SK-N-MC (cell line): ENCODE results near the gene GUCD1.
A peak's percentile ranks its signal among the peaks of the same experiment; 100 is the strongest.

Experiments used
- DNase-seq: peaks from one replicate; pipeline ENCODE4 v3.0.0-alpha.2; 2011; ENCODE audit warnings: low read depth, low spot score
- H3K27ac ChIP-seq: fragments of 200-600 bp; sonication (generic); 2 replicates; pipeline ENCODE4 v1.5.1; 2016; ENCODE audit warnings: mixed run types
- H3K36me3 ChIP-seq: fragments of 200-600 bp; sonication (generic); 2 replicates; pipeline ENCODE4 v1.6.1; 2017; ENCODE audit warnings: antibody characterized with exemption, low read length, mixed read lengths; ENCODE audit not compliant: insufficient read depth
- H3K4me3 ChIP-seq: fragments of 200-600 bp; sonication (generic); 2 replicates; pipeline ENCODE4 v1.5.1; 2016
- H3K9ac ChIP-seq: fragments of 200-600 bp; sonication (generic); 2 replicates; pipeline ENCODE4 v1.8.0; 2017; ENCODE audit warnings: mixed run types, mixed read lengths; ENCODE audit not compliant: insufficient read length
- H3K9me3 ChIP-seq: fragments of 200-600 bp; sonication (generic); 2 replicates; pipeline ENCODE4 v1.6.1; 2017; ENCODE audit warnings: low read depth, mild to moderate bottlenecking, antibody characterized with exemption, low read length, moderate library complexity, mixed read lengths
- EZH2 ChIP-seq: fragments of 200-600 bp; sonication (generic); IDR thresholded peaks from one replicate; pipeline ENCODE4 v1.6.1; 2017; ENCODE audit warnings: antibody characterized with exemption
- FOXP2 ChIP-seq: optimal IDR thresholded peaks from 2 replicates; pipeline ENCODE3; 2011; ENCODE audit warnings: mild to moderate bottlenecking, moderate library complexity; ENCODE audit not compliant: insufficient read depth; ENCODE audit errors: extremely low read length, control extremely low read depth
- POLR2AphosphoS5 ChIP-seq: IDR thresholded peaks from 2 replicates; pipeline ENCODE4 v1.6.1; 2012; ENCODE audit warnings: mild to moderate bottlenecking, low read depth, low read length, borderline replicate concordance

Gene GUCD1

DNA sequence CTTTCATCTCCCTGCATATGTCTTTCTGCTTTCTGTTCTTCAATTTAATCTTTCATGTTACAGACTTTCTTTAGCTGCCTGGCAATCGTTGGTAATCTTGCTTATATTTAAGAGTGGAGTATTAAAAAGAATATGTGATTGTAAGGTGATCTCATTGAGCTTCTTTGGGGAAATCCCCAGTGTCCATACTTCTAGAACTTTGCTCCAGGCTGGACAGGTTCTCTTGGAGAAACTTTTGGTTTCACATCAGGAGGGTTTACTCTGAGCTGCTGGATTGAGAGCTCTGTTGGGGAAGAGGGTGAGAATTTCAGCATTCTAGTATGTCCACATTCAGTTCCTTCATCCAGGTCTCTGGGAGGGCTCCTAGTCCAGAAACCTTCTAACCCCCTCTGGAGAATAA is 21.8 kb upstream of the GUCD1 start:
- no peaks in the 10 kb centered on the region for H3K9me3 ChIP-seq
- DNase-seq: no peak
- no peak overlapping the region for H3K4me3 ChIP-seq
- H3K36me3 ChIP-seq: peaks cover 34% of the 10 kb centered on the region
- no peak for TF ChIP-seq POLR2AphosphoS5
- TF ChIP-seq EZH2: no peak
- no peak for TF ChIP-seq FOXP2
- no peak overlapping the region for H3K9ac ChIP-seq
- H3K27ac ChIP-seq: no peak overlapping the region

DNA sequence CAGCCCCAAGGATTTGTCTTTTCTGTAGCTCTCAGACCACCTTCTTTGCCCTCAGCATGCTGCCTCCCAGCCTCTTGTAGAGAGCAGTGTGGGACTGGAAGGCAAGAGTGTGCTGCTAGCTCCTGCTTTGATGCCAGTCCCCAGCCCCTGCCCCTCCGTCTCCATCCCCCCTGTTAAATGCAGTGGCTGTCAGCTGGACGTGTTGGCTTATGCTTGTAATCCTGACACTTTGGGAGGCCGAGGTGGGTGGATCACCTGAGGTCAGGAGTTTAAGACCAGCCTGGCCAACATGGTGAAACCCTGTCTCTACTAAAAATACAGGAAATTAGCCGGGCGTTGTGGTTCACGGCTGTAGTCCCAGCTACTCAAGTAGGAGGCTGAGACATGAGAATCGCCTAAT is 16.3 kb upstream of the GUCD1 start:
- no peak for DNase-seq
- H3K36me3 ChIP-seq: peaks cover 78% of the 10 kb centered on the region

DNA sequence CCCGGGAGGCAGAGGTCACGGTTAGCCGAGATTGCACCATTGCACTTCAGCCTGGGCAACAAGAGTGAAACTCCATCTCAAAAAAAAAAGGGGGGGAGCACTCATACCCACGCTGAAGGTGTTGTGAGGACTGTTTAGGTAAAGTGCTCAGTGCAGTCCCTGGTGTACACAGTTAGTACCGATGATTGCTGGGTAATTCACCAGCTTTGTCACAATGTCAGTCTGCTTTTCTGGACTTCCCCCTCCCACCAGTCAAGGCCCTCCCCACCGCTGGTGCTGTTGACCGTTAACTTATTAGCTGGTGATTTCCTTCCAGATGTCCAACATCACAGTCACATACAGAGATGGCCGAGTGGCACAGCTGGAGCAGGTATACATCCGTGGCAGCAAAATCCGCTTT is 12.7 kb upstream of the GUCD1 start:
- no peak overlapping the region for H3K9ac ChIP-seq
- no peak overlapping the region for H3K4me3 ChIP-seq
- H3K36me3 ChIP-seq: peaks cover 76% of the 10 kb centered on the region
- DNase-seq: no peak
- no peaks in the 10 kb centered on the region for H3K9me3 ChIP-seq
- TF ChIP-seq POLR2AphosphoS5: no peak
- no peak for TF ChIP-seq EZH2
- TF ChIP-seq FOXP2: no peak
- H3K27ac ChIP-seq: no peak overlapping the region

More for the DNA sequence above, 16.3 kb upstream of the GUCD1 start:
- TF ChIP-seq FOXP2 (no peak), POLR2AphosphoS5 (no peak), EZH2 (no peak)
- Histone ChIP-seq H3K4me3 (no peak overlapping the region), H3K9me3 (no peaks in the 10 kb centered on the region), H3K9ac (no peak overlapping the region), H3K27ac (no peak overlapping the region)

DNA sequence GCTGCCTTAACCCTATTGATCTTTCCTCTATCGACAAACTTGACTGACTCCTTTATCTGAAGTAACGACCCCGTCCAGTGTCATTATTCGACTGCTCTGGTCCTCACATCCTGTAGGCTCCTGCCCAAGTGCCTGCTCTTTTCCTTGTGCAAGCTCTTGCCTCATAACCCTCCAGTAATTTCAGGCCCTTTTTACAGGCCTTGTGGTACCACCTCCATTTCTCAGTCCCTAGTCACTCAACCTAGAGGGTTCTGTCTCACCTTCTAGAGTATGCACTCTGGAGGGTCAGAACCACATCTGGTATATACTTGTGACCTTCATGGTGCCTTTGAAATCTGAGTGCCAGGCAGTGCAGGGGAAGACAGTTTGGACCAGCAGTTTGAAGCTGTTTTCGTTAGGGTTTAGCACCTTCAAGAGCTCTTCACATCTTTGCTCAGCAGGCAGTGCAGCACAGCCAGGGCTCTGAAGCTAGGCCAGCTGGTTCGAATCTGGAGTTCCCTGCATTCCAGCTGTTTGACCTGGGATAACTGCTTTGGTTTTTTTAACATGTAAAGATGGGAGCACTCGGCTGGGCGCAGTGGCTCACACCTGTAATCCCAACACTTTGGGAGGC is 12.1 kb upstream of the GUCD1 start:
- peaks cover 76% of the 10 kb centered on the region for H3K36me3 ChIP-seq
- DNase-seq: no peak
- TF ChIP-seq EZH2: no peak
- TF ChIP-seq POLR2AphosphoS5: no peak
- no peak for TF ChIP-seq FOXP2

DNA sequence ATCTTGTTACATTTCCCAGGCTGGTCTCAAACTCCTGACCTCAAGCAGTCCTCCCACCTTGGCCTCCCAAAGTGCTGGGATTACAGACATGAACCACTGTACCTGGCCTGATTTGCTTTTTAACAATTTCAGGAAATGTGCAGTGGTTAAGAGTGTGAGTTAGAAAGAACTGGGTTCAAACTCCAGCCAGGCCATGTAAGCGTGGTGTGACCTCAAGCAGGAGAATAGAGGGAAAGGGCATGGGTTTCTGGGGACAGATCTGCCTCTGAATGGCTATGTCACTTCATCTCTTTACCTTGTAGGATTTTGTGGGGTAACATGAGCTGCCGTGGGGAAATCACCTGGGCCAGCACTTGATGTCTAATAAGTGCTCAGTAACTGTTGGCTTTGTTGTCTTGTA is 10.1 kb upstream of the GUCD1 start:
- Histone ChIP-seq H3K36me3 (peaks cover 71% of the 10 kb centered on the region), H3K4me3 (no peak overlapping the region), H3K9ac (no peak overlapping the region), H3K9me3 (no peaks in the 10 kb centered on the region), H3K27ac (no peak overlapping the region)
- no peak for TF ChIP-seq EZH2
- no peak for TF ChIP-seq POLR2AphosphoS5
- no peak for TF ChIP-seq FOXP2
- no peak for DNase-seq

More for the DNA sequence above, 12.1 kb upstream of the GUCD1 start:
- Histone ChIP-seq H3K27ac (no peak overlapping the region), H3K4me3 (no peak overlapping the region), H3K9ac (no peak overlapping the region), H3K9me3 (no peaks in the 10 kb centered on the region)

DNA sequence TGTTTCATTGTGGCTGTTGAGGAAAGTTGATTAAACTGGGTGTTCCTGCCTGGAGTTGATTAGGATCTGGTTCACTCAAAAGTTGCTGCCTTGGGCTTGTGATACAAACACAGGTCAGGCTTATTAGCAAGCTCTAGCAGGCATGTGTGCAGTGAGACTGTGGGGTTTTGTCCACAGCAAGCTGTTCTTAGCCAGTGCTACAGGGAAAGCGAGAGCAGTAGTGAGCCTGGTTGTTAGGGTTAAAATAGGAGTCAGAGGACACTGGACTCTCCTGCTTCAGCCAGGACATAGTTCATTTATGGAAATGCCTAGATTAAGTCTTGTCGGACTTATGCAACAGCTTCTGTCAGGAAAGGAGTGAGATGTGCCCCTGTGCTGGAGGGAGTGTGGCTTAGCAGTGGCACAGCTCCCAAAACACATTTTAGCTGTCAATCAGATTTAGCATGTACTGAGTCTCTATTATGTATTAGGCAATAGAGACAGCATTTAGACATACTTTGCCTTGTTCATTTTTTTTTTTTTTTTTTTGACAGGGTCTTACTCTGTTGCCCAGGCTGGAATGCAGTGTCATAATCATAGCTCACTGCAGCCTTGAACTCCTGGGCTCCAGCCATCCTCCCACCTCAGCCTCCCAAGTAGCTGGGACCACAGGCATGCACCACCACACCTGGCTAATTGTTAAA is 9.6 kb upstream of the GUCD1 start:
- no peak overlapping the region for H3K9ac ChIP-seq
- DNase-seq: no peak
- H3K9me3 ChIP-seq: no peaks in the 10 kb centered on the region
- no peak overlapping the region for H3K4me3 ChIP-seq
- H3K27ac ChIP-seq: no peak overlapping the region
- H3K36me3 ChIP-seq: peaks cover 69% of the 10 kb centered on the region
- TF ChIP-seq FOXP2: no peak
- TF ChIP-seq POLR2AphosphoS5: no peak
- TF ChIP-seq EZH2: no peak

DNA sequence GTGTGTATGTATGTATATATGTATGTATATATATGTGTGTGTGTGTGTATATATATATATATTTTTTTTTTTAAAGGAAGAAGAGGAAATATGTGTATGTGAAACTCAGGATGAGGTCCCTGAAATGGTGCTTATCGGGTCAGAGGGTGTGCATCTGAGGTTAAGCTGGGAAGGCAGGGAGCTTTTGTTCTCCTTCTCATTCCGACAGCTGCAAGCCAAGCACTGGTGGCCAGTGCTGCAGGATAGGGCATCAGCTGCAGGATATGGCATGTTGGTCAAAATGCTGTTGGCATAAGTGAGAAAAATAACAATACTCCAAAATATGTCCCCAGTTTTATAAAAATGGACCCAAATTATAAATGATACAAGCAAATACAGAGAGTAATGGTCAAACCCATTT is 8.3 kb upstream of the GUCD1 start:
- H3K36me3 ChIP-seq: peaks cover 74% of the 10 kb centered on the region
- no peak for DNase-seq
- TF ChIP-seq POLR2AphosphoS5 (no peak), FOXP2 (no peak), EZH2 (no peak)
- no peak overlapping the region for H3K27ac ChIP-seq
- no peaks in the 10 kb centered on the region for H3K9me3 ChIP-seq
- H3K9ac ChIP-seq: no peak overlapping the region
- H3K4me3 ChIP-seq: no peak overlapping the region

DNA sequence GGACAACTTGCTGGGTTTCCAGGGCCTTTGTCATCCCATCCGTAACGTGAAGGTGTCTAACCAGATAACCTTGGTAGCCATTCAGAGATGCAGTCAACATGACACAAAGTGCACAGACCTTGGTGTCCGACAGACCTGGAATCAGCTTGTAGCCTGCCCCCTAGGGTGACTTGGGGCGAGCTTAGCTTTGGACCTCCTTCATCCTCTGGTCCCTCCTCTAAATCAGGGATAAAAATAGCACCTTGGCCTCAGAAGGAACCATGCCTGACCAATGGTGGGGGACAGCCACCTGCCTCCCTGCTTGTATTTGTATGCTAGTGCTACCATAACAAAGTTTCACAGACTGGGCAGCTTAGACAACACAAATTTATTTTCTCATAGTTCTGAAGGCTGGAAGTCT is 4.5 kb upstream of the GUCD1 start:
- TF ChIP-seq EZH2 (no peak), FOXP2 (no peak), POLR2AphosphoS5 (no peak)
- H3K9ac ChIP-seq: no peak overlapping the region
- no peak overlapping the region for H3K4me3 ChIP-seq
- H3K27ac ChIP-seq: no peak overlapping the region
- no peak for DNase-seq
- H3K36me3 ChIP-seq: peaks cover 62% of the 10 kb centered on the region
- H3K9me3 ChIP-seq: no peaks in the 10 kb centered on the region

DNA sequence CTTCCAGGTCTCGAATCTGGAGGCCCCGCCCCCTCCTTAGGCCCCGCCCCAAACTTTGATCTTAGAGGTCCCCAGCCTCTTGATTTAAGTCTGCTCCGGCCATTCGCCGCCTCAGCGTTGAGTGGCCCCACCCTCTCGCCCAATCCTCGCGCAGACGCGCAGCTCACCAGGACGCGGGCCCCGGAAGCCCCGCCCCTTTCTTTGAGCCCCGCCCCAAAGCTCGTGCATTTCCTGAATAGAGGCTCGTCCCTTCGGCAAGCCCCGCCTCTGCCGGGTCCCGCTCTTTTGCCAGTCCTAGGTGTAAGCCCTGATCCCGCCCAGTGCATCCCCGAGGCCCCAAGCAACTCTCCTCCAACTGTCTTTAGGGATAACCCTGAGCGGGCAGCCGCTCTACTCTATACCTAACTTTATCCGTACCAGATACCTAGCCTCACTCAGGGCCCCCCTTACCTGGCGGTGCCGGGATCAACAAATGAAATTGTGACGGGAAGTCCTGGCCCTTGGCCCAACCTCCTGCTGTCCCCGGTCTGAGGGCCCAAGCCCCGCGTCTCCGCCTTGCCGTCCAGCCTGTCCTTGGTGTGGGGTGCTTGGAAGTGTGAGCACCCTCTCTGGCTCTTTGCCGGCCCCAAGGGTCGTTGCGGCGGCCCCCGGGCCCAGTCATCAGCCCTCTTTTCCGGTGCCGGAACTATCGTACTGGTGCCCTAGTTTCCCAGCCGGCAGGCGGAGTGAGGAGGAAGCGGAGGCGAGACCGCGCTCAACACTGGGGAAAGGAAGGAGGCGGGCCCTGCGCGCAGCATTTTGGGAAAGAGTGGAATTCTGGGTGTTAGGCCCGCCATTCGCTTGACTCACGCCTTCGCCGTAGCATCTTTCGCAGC is 464 bp upstream of the GUCD1 start, which contains the start of gene SNRPD3:
TSS of gene SNRPD3 (plus strand) at position 835 of the 875 bp plus-strand sequence. CDS start 1,676 bp downstream, outside the sequence.
- peak; percentile 91 for DNase-seq
- no peaks in the 10 kb centered on the region for H3K9me3 ChIP-seq
- H3K27ac ChIP-seq: peak within 1 kb of the TSS; percentile 96
- H3K4me3 ChIP-seq: peak within 1 kb of the TSS; percentile 100
- peak within 1 kb of the TSS; percentile 100 for H3K9ac ChIP-seq
- peaks cover 28% of the 10 kb centered on the region for H3K36me3 ChIP-seq
- TF ChIP-seq FOXP2 (no peak), POLR2AphosphoS5 (peak; percentile 92)
